Measurements from ENCODE around the gene FBN3.

FBN3 gene

GRCh38 chr19:8097681-8098567, 51.5 kb downstream of the FBN3 start:
- Mint-ChIP-seq H3K4me1 (ENCODE audit: low read depth) (no peaks in the 10 kb centered on the region), H3K27ac (no peak overlapping the region), H3K4me3 (no peak overlapping the region), H3K36me3 (ENCODE audit: low read depth) (no peaks in the 10 kb centered on the region), H3K27me3 (peaks cover 7% of the 10 kb centered on the region), H3K9me3 (peaks cover 32% of the 10 kb centered on the region)
- intact Hi-C loops (cut with micrococcal nuclease) = no loop called here

GRCh38 chr19:8097198-8097597, 52.2 kb downstream of the FBN3 start:
- Mint-ChIP-seq H3K36me3 (ENCODE audit: low read depth) (no peaks in the 10 kb centered on the region), H3K27ac (no peak overlapping the region), H3K27me3 (peaks cover 7% of the 10 kb centered on the region), H3K4me1 (ENCODE audit: low read depth) (no peaks in the 10 kb centered on the region), H3K4me3 (no peak overlapping the region), H3K9me3 (peaks cover 32% of the 10 kb centered on the region)
- intact Hi-C loops (cut with micrococcal nuclease) = no loop called here

- Mint-ChIP-seq H3K4me3 (no peak overlapping the region), H3K4me1 (ENCODE audit: low read depth) (no peaks in the 10 kb centered on the region), H3K27ac (no peak overlapping the region), H3K36me3 (ENCODE audit: low read depth) (no peaks in the 10 kb centered on the region), H3K9me3 (peaks cover 32% of the 10 kb centered on the region), H3K27me3 (peaks cover 7% of the 10 kb centered on the region)
- intact Hi-C loops (cut with micrococcal nuclease) = no loop called here
Observed at GRCh38 chr19:8096071-8096470, 53.3 kb downstream of the FBN3 start.

- no peak overlapping the region for H3K4me3 Mint-ChIP-seq
- H3K4me1 Mint-ChIP-seq (ENCODE audit: low read depth) = no peaks in the 10 kb centered on the region
- no peak overlapping the region for H3K27ac Mint-ChIP-seq
- H3K9me3 Mint-ChIP-seq = peaks cover 32% of the 10 kb centered on the region
- peaks cover 7% of the 10 kb centered on the region for H3K27me3 Mint-ChIP-seq
- intact Hi-C loops (cut with micrococcal nuclease) = no loop called here
- no peaks in the 10 kb centered on the region for H3K36me3 Mint-ChIP-seq (ENCODE audit: low read depth)
Observed at GRCh38 chr19:8095354-8095886, 54.0 kb downstream of the FBN3 start.

- H3K4me3 Mint-ChIP-seq = no peak overlapping the region
- H3K9me3 Mint-ChIP-seq = peaks cover 32% of the 10 kb centered on the region
- intact Hi-C loops (cut with micrococcal nuclease) = no loop called here
- H3K27ac Mint-ChIP-seq = no peak overlapping the region
- no peaks in the 10 kb centered on the region for H3K4me1 Mint-ChIP-seq (ENCODE audit: low read depth)
- H3K36me3 Mint-ChIP-seq (ENCODE audit: low read depth) = no peaks in the 10 kb centered on the region
- H3K27me3 Mint-ChIP-seq = peaks cover 4% of the 10 kb centered on the region
Observed at GRCh38 chr19:8094336-8094735, 55.1 kb downstream of the FBN3 start.

- Mint-ChIP-seq H3K36me3 (ENCODE audit: low read depth) (no peaks in the 10 kb centered on the region), H3K27ac (no peak overlapping the region), H3K9me3 (peaks cover 32% of the 10 kb centered on the region), H3K4me1 (ENCODE audit: low read depth) (no peaks in the 10 kb centered on the region), H3K27me3 (peaks cover 4% of the 10 kb centered on the region), H3K4me3 (no peak overlapping the region)
- intact Hi-C loops (cut with micrococcal nuclease) = no loop called here
Observed at GRCh38 chr19:8093740-8094139, 55.7 kb downstream of the FBN3 start.

- intact Hi-C loops (cut with micrococcal nuclease) = no loop called here
- H3K27me3 Mint-ChIP-seq = no peaks in the 10 kb centered on the region
- H3K4me3 Mint-ChIP-seq = no peak overlapping the region
- no peaks in the 10 kb centered on the region for H3K4me1 Mint-ChIP-seq (ENCODE audit: low read depth)
- no peak overlapping the region for H3K27ac Mint-ChIP-seq
- H3K9me3 Mint-ChIP-seq = peaks cover 21% of the 10 kb centered on the region
- no peaks in the 10 kb centered on the region for H3K36me3 Mint-ChIP-seq (ENCODE audit: low read depth)
Observed at GRCh38 chr19:8090950-8091349, 58.4 kb downstream of the FBN3 start.

- Mint-ChIP-seq H3K4me3 (no peak overlapping the region), H3K9me3 (peaks cover 11% of the 10 kb centered on the region)
Observed at GRCh38 chr19:8089664-8090601, 59.5 kb downstream of the FBN3 start.

GRCh38 chr19:8088752-8089663, 60.4 kb downstream of the FBN3 start:
- peaks cover 2% of the 10 kb centered on the region for H3K9me3 Mint-ChIP-seq

More at GRCh38 chr19:8089664-8090601, 59.5 kb downstream of the FBN3 start:
- Mint-ChIP-seq H3K4me1 (ENCODE audit: low read depth) (no peaks in the 10 kb centered on the region), H3K27ac (no peak overlapping the region), H3K36me3 (ENCODE audit: low read depth) (no peaks in the 10 kb centered on the region), H3K27me3 (no peaks in the 10 kb centered on the region)
- intact Hi-C loops (cut with micrococcal nuclease) = no loop called here

GRCh38 chr19:8087876-8088275, 61.5 kb downstream of the FBN3 start:
- Mint-ChIP-seq H3K27ac (no peak overlapping the region), H3K27me3 (no peaks in the 10 kb centered on the region), H3K36me3 (ENCODE audit: low read depth) (no peaks in the 10 kb centered on the region), H3K9me3 (no peaks in the 10 kb centered on the region), H3K4me1 (ENCODE audit: low read depth) (no peaks in the 10 kb centered on the region), H3K4me3 (no peak overlapping the region)
- intact Hi-C loops (cut with micrococcal nuclease) = no loop called here

More at GRCh38 chr19:8088752-8089663, 60.4 kb downstream of the FBN3 start:
- Mint-ChIP-seq H3K27ac (no peak overlapping the region), H3K4me1 (ENCODE audit: low read depth) (no peaks in the 10 kb centered on the region), H3K36me3 (ENCODE audit: low read depth) (no peaks in the 10 kb centered on the region), H3K27me3 (no peaks in the 10 kb centered on the region), H3K4me3 (no peak overlapping the region)
- intact Hi-C loops (cut with micrococcal nuclease) = no loop called here

GRCh38 chr19:8086849-8087248, 62.5 kb downstream of the FBN3 start:
- Mint-ChIP-seq H3K27ac (no peak overlapping the region), H3K4me1 (ENCODE audit: low read depth) (peaks cover 6% of the 10 kb centered on the region), H3K4me3 (no peak overlapping the region), H3K9me3 (no peaks in the 10 kb centered on the region), H3K36me3 (ENCODE audit: low read depth) (no peaks in the 10 kb centered on the region), H3K27me3 (no peaks in the 10 kb centered on the region)
- intact Hi-C loops (cut with micrococcal nuclease) = no loop called here

GRCh38 chr19:8085598-8086408, 63.6 kb downstream of the FBN3 start:
- H3K4me3 Mint-ChIP-seq = no peak overlapping the region
- no peaks in the 10 kb centered on the region for H3K36me3 Mint-ChIP-seq (ENCODE audit: low read depth)
- intact Hi-C loops (cut with micrococcal nuclease) = no loop called here
- no peaks in the 10 kb centered on the region for H3K27me3 Mint-ChIP-seq
- H3K9me3 Mint-ChIP-seq = no peaks in the 10 kb centered on the region
- peaks cover 6% of the 10 kb centered on the region for H3K4me1 Mint-ChIP-seq (ENCODE audit: low read depth)
- H3K27ac Mint-ChIP-seq = no peak overlapping the region
